ENCODE results near the gene ZRANB3. TPM values are rescaled to one million over a fixed set of nuclear protein-coding genes. Genes with fewer than 3 reads are reported as not detected.

ZRANB3 gene
- total RNA-seq = 6.4 and 7.4 TPM in 2 replicates
- polyA plus RNA-seq = 4.8 TPM in 2 replicates
- polyA plus RNA-seq (2012) = 3.1 and 3.6 TPM in 2 replicates
- 0.33 TPM in 1 of 2 replicates, not detected in the other for polyA minus RNA-seq (ENCODE audit: low replicate concordance)

- Histone ChIP-seq H3K27ac (ENCODE audit: insufficient read depth, low read length) (peak within 1 kb of the TSS; percentile 96), H3K9me3 (ENCODE audit: control insufficient read depth, insufficient read depth, low read depth, low read length) (no peaks in the 10 kb centered on the region), H3K4me3 (replicated peaks in 1 of 4; ENCODE audit: control extremely low read depth in 1 of 4, insufficient read depth in 1 of 4, low read depth in 3 of 4, low read length in 4 of 4) (peak within 1 kb of the TSS; percentile 76 to 98 (median 80)), H3K36me3 (ENCODE audit: control insufficient read depth, insufficient read depth, low read length) (no peaks in the 10 kb centered on the region), H3K27me3 (ENCODE audit: control insufficient read depth, insufficient read depth, low read length) (no peaks in the 10 kb centered on the region), H3K4me1 (ENCODE audit: control insufficient read depth, extremely low read depth, insufficient read depth, low read length) (peaks cover 3% of the 10 kb centered on the region), H3K9ac (ENCODE audit: insufficient read depth, low read length) (peak within 1 kb of the TSS; percentile 78), H3K79me2 (ENCODE audit: control insufficient read depth, insufficient read depth, low read length) (peaks cover 27% of the 10 kb centered on the region), H4K20me1 (ENCODE audit: control insufficient read depth, extremely low read depth, insufficient read depth, low read length) (no peaks in the 10 kb centered on the region), H3K4me2 (ENCODE audit: extremely low read depth, insufficient read depth, low read length) (peak within 1 kb of the TSS; percentile 75), H2AFZ (ENCODE audit: low read length) (peak within 1 kb of the TSS; percentile 92)
- TF ChIP-seq EZH2 (IDR thresholded peaks at IDR 0.05; ENCODE audit: low read length, missing control alignments) (no peak), CTCF (conservative IDR thresholded peaks at IDR 0.05 in 1 of 2, IDR thresholded peaks at IDR 0.05 in 1 of 2; ENCODE audit: low read depth in 1 of 2, low read length in 2 of 2) (no peak)
- DNase-seq (ENCODE audit: low read depth in 2 of 2) = peak; percentile 98
Measured at GRCh38 chr2:135530313-135531230, at the start of gene ZRANB3. Gene ZRANB3 (minus strand): TSS chr2:135531218.

- Histone ChIP-seq H3K4me3 (replicated peaks in 1 of 4; ENCODE audit: control extremely low read depth in 1 of 4, insufficient read depth in 1 of 4, low read depth in 3 of 4, low read length in 4 of 4) (no peak overlapping the region), H3K27ac (ENCODE audit: insufficient read depth, low read length) (no peak overlapping the region), H3K4me2 (ENCODE audit: extremely low read depth, insufficient read depth, low read length) (no peak overlapping the region), H3K9ac (ENCODE audit: insufficient read depth, low read length) (no peak overlapping the region), H3K4me1 (ENCODE audit: control insufficient read depth, extremely low read depth, insufficient read depth, low read length) (no peaks in the 10 kb centered on the region), H2AFZ (ENCODE audit: low read length) (no peak overlapping the region), H3K79me2 (ENCODE audit: control insufficient read depth, insufficient read depth, low read length) (no peaks in the 10 kb centered on the region), H3K36me3 (ENCODE audit: control insufficient read depth, insufficient read depth, low read length) (no peaks in the 10 kb centered on the region), H4K20me1 (ENCODE audit: control insufficient read depth, extremely low read depth, insufficient read depth, low read length) (no peaks in the 10 kb centered on the region), H3K27me3 (ENCODE audit: control insufficient read depth, insufficient read depth, low read length) (no peaks in the 10 kb centered on the region), H3K9me3 (ENCODE audit: control insufficient read depth, insufficient read depth, low read depth, low read length) (no peaks in the 10 kb centered on the region)
- TF ChIP-seq CTCF (conservative IDR thresholded peaks at IDR 0.05 in 1 of 2, IDR thresholded peaks at IDR 0.05 in 1 of 2; ENCODE audit: low read depth in 1 of 2, low read length in 2 of 2) = peak in 1 of 2 donors; percentile 3
- TF ChIP-seq EZH2 (IDR thresholded peaks at IDR 0.05; ENCODE audit: low read length, missing control alignments) = no peak
- DNase-seq (ENCODE audit: low read depth in 2 of 2) = no peak
Measured at GRCh38 chr2:135573620-135574019, 42.6 kb upstream of the ZRANB3 start.

- no peak overlapping the region for H3K4me2 ChIP-seq (ENCODE audit: extremely low read depth, insufficient read depth, low read length)
- no peak for TF ChIP-seq EZH2 (IDR thresholded peaks at IDR 0.05; ENCODE audit: low read length, missing control alignments)
- no peak for TF ChIP-seq CTCF (conservative IDR thresholded peaks at IDR 0.05 in 1 of 2, IDR thresholded peaks at IDR 0.05 in 1 of 2; ENCODE audit: low read depth in 1 of 2, low read length in 2 of 2)
- H3K4me1 ChIP-seq (ENCODE audit: control insufficient read depth, extremely low read depth, insufficient read depth, low read length) = no peaks in the 10 kb centered on the region
- H3K9ac ChIP-seq (ENCODE audit: insufficient read depth, low read length) = no peak overlapping the region
- no peaks in the 10 kb centered on the region for H3K79me2 ChIP-seq (ENCODE audit: control insufficient read depth, insufficient read depth, low read length)
- H2AFZ ChIP-seq (ENCODE audit: low read length) = no peak overlapping the region
- H3K4me3 ChIP-seq (replicated peaks in 1 of 4; ENCODE audit: control extremely low read depth in 1 of 4, insufficient read depth in 1 of 4, low read depth in 3 of 4, low read length in 4 of 4) = no peak overlapping the region
- H3K36me3 ChIP-seq (ENCODE audit: control insufficient read depth, insufficient read depth, low read length) = no peaks in the 10 kb centered on the region
- no peak overlapping the region for H3K27ac ChIP-seq (ENCODE audit: insufficient read depth, low read length)
- no peaks in the 10 kb centered on the region for H3K27me3 ChIP-seq (ENCODE audit: control insufficient read depth, insufficient read depth, low read length)
- no peaks in the 10 kb centered on the region for H4K20me1 ChIP-seq (ENCODE audit: control insufficient read depth, extremely low read depth, insufficient read depth, low read length)
- no peak for DNase-seq (ENCODE audit: low read depth in 2 of 2)
- H3K9me3 ChIP-seq (ENCODE audit: control insufficient read depth, insufficient read depth, low read depth, low read length) = no peaks in the 10 kb centered on the region
Measured at GRCh38 chr2:135570884-135571283, 39.9 kb upstream of the ZRANB3 start.
